Middle frontal gyrus (tissue), 1 donor: ENCODE measurements around the gene TICRR.

Experiments
- DNase-seq: peaks from one replicate; pipeline ENCODE4 v3.0.0-alpha.2; 2015; ENCODE audit warnings: low spot score; ENCODE audit errors: extremely low spot score

TICRR gene

GRCh38 chr15:89653578-89653977, 78.3 kb downstream of the TICRR start:
- no peak for DNase-seq

GRCh38 chr15:89654301-89654761, 79.1 kb downstream of the TICRR start:
- no peak for DNase-seq

GRCh38 chr15:89654847-89655805, 79.9 kb downstream of the TICRR start, which contains the start of gene KIF7:
KIF7 (minus strand) TSS chr15:89655467; CDS start chr15:89652930, 2,537 bp downstream.
- DNase-seq, result no peak

GRCh38 chr15:89656116-89656815, 81.0 kb downstream of the TICRR start:
- DNase-seq, result no peak

- DNase-seq, result no peak
Observed at GRCh38 chr15:89657686-89658200, 82.5 kb downstream of the TICRR start.

GRCh38 chr15:89659295-89659694, 84.0 kb downstream of the TICRR start:
- DNase-seq, result no peak

GRCh38 chr15:89660556-89660955, 85.3 kb downstream of the TICRR start:
- no peak for DNase-seq

GRCh38 chr15:89662893-89663626, 87.8 kb downstream of the TICRR start:
- DNase-seq, result no peak

- DNase-seq, result no peak
Observed at GRCh38 chr15:89664441-89665350, 89.4 kb downstream of the TICRR start.

- DNase-seq, result no peak
Observed at GRCh38 chr15:89665449-89666181, 90.3 kb downstream of the TICRR start.

GRCh38 chr15:89666184-89666857, 91.1 kb downstream of the TICRR start:
- no peak for DNase-seq

GRCh38 chr15:89666858-89667705, 91.8 kb downstream of the TICRR start:
- DNase-seq, result no peak

GRCh38 chr15:89667706-89667960, 92.4 kb downstream of the TICRR start:
- DNase-seq, result no peak

- DNase-seq, result no peak
Observed at GRCh38 chr15:89668171-89668570, 92.9 kb downstream of the TICRR start.

- no peak for DNase-seq
Observed at GRCh38 chr15:89669309-89669865, 94.1 kb downstream of the TICRR start.

GRCh38 chr15:89669941-89670340, 94.7 kb downstream of the TICRR start:
- DNase-seq, result no peak

GRCh38 chr15:89670971-89671560, 95.8 kb downstream of the TICRR start:
- DNase-seq, result no peak

GRCh38 chr15:89671687-89672086, 96.4 kb downstream of the TICRR start:
- no peak for DNase-seq
